GM18867 (cell line): Measurements from ENCODE around the gene EYA2.
"Not testable (repeated sequence)": the region's sequence is repeated elsewhere in the genome, so short reads cannot be mapped to it uniquely, and the experiment has no call there.

Source experiments
- ATAC-seq: cut with Tn5 transposase; IDR thresholded peaks from one replicate; pipeline ENCODE4 v1.9.1; 2021; ENCODE audit warnings: mild to moderate bottlenecking, moderate library complexity; ENCODE audit not compliant: unreplicated experiment

EYA2 gene

GRCh38 chr20:46894579-46894958 is at the start of gene EYA2:
EYA2 (plus strand) TSS chr20:46894843; CDS start chr20:46990011, 95,168 bp downstream.
- ATAC-seq: no peak

GRCh38 chr20:46844965-46845364 is 49.7 kb upstream of the EYA2 start:
- no peak for ATAC-seq

GRCh38 chr20:46849269-46849668 is 45.4 kb upstream of the EYA2 start:
- ATAC-seq: no peak

GRCh38 chr20:46849751-46850150 is 44.9 kb upstream of the EYA2 start:
- ATAC-seq: no peak

- no peak for ATAC-seq
Observed at GRCh38 chr20:46850416-46850815, 44.2 kb upstream of the EYA2 start.

- no peak for ATAC-seq
Observed at GRCh38 chr20:46850896-46851295, 43.7 kb upstream of the EYA2 start.

- no peak for ATAC-seq
Observed at GRCh38 chr20:46851746-46852145, 42.9 kb upstream of the EYA2 start.

- no peak for ATAC-seq
Observed at GRCh38 chr20:46852313-46852712, 42.3 kb upstream of the EYA2 start.

GRCh38 chr20:46853926-46854325 is 40.7 kb upstream of the EYA2 start:
- ATAC-seq: no peak

- ATAC-seq: no peak
Observed at GRCh38 chr20:46857061-46857831, 37.4 kb upstream of the EYA2 start.

GRCh38 chr20:46865824-46866223 is 28.8 kb upstream of the EYA2 start:
- ATAC-seq: no peak

GRCh38 chr20:46870041-46870440 is 24.6 kb upstream of the EYA2 start:
- no peak for ATAC-seq

GRCh38 chr20:46872328-46873211 is 22.1 kb upstream of the EYA2 start:
- ATAC-seq: no peak

- no peak for ATAC-seq
Observed at GRCh38 chr20:46875059-46875458, 19.6 kb upstream of the EYA2 start.

GRCh38 chr20:46879386-46879785 is 15.3 kb upstream of the EYA2 start:
- no peak for ATAC-seq

- ATAC-seq: not testable (repeated sequence)
Observed at GRCh38 chr20:46879963-46880362, 14.7 kb upstream of the EYA2 start.

GRCh38 chr20:46883892-46884291 is 10.8 kb upstream of the EYA2 start:
- no peak for ATAC-seq

- no peak for ATAC-seq
Observed at GRCh38 chr20:46890682-46891081, 4.0 kb upstream of the EYA2 start.

GRCh38 chr20:46893051-46893450 is 1.6 kb upstream of the EYA2 start:
- no peak for ATAC-seq

GRCh38 chr20:46893877-46894578 is 615 bp upstream of the EYA2 start:
- no peak for ATAC-seq
